Activated naive CD4-positive, alpha-beta T cell treated with anti-CD3 and anti-CD28 coated beads, Interleukin-2, amount 50 U/mL, for 72 hours (primary cell): ENCODE data around the gene MMP20. TPM values are rescaled to one million over a fixed set of nuclear protein-coding genes. Genes with fewer than 3 reads are reported as not detected.
A peak's percentile ranks its signal among the peaks of the same experiment; 100 is the strongest.
"Not testable (repeated sequence)": the region's sequence is repeated elsewhere in the genome, so short reads cannot be mapped to it uniquely, and the experiment has no call there.

Source experiments
- ATAC-seq, 2 donors: fragments of 150-1000 bp; cut with Tn5 transposase; 2 replicates each; pipeline ENCODE4 v1.10.0; 2021; ENCODE audit warnings: mild to moderate bottlenecking in 2 of 2, moderate library complexity in 2 of 2
- DNase-seq, 2 donors: peaks; one replicate each; pipeline ENCODE4 v3.0.0; 2021 to 2022; ENCODE audit warnings: low spot score in 2 of 2
- H3K27ac Mint-ChIP-seq, 2 donors: one replicate each; pipeline ENCODE4 v1.8.0; 2022; ENCODE audit warnings: mild to moderate bottlenecking in 2 of 2, mixed read lengths in 2 of 2
- H3K36me3 Mint-ChIP-seq, 2 donors: one replicate each; pipeline ENCODE4 v1.8.0; 2022; ENCODE audit warnings: mixed read lengths in 2 of 2
- H3K9me3 Mint-ChIP-seq, 2 donors: one replicate each; pipeline ENCODE4 v1.8.0; 2022; ENCODE audit warnings: mixed read lengths in 2 of 2
- total RNA-seq, 2 donors: library from RNA; stranded (reverse); gene quantifications; one replicate each; pipeline ENCODE4 v1.2.3, GENCODE V29; 2022

Gene MMP20
- total RNA-seq, 2 donors from 2014 or later, result not detected

DNA sequence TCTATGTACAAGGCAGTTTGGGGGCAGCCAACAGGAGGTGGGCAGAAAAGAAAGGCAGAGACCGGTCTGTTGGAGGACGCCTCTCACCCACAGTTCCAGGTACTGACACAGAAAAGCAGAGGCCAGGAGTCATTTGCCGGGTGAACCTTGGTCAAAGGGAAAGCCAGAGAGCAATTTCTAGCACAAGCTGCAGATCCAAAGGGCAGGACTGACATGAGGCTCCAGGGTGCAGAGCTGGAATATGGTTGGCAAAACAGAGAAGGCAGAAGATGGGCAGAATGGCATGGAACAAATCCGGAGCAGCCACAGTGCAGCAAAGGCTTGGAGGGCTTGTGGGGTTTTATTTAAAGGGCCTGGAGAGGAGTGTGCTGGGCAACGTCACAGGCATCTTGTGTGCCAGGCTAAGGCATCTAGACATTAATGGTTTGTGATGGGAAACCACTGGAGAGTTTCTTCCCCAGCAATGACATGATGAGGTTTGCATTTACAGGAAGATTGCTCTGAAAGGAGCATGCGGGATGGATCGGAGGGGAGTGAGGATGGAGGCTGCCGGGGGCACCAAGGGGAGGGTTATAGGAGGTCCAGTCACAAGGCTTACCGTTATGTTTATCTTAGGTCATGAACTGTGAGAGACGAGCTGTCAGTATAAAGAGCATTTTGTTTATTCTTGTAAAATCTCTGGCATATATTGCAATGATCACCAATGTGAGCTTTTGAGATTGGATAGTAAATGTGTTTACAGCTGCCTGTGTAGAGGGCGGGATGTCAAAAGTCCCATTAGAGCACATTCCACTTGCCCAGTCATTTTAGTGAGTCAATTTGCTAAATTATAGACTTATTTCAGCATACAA is 5.7 kb upstream of the MMP20 start:
- Mint-ChIP-seq H3K9me3 (no peaks in the 10 kb centered on the region), H3K27ac (no peak overlapping the region), H3K36me3 (no peaks in the 10 kb centered on the region)
- DNase-seq, result no peak
- ATAC-seq, result no peak

DNA sequence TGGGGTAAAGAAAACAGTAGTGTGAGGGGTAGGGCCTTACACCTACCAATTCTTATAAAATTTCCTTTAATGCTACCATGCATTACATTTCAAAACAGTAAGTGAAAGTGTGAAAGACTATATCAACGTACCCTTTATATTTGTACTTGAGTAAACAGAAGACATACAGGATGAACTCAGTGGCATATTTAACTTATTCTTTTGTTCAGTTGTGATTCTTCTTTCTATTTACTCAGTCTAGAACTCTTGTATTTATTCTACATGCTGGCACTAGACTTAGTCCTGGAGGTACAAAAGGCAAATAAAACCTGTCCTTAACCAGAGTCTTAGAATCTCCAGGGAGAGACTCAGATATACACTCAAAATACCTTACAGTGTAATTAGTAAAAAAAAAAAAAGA is 4.8 kb upstream of the MMP20 start:
- H3K27ac Mint-ChIP-seq, ATAC-seq, H3K36me3 Mint-ChIP-seq, DNase-seq, H3K9me3 Mint-ChIP-seq: not testable (repeated sequence)

- DNase-seq (no peak), ATAC-seq (no peak)
- H3K36me3 Mint-ChIP-seq, result no peaks in the 10 kb centered on the region
- no peaks in the 10 kb centered on the region for H3K9me3 Mint-ChIP-seq
- H3K27ac Mint-ChIP-seq, result no peak overlapping the region
Measured at GRCh38 chr11:102626676-102627075, 1.5 kb upstream of the MMP20 start.

GRCh38 chr11:102623998-102624397 is 1.1 kb downstream of the MMP20 start:
- ATAC-seq (no peak), DNase-seq (no peak)
- Mint-ChIP-seq H3K27ac (no peak overlapping the region), H3K9me3 (no peaks in the 10 kb centered on the region), H3K36me3 (no peaks in the 10 kb centered on the region)

GRCh38 chr11:102623128-102623527 is 2.0 kb downstream of the MMP20 start:
- ATAC-seq (no peak), DNase-seq (no peak)
- Mint-ChIP-seq H3K27ac (no peak overlapping the region), H3K36me3 (no peaks in the 10 kb centered on the region), H3K9me3 (no peaks in the 10 kb centered on the region)

DNA sequence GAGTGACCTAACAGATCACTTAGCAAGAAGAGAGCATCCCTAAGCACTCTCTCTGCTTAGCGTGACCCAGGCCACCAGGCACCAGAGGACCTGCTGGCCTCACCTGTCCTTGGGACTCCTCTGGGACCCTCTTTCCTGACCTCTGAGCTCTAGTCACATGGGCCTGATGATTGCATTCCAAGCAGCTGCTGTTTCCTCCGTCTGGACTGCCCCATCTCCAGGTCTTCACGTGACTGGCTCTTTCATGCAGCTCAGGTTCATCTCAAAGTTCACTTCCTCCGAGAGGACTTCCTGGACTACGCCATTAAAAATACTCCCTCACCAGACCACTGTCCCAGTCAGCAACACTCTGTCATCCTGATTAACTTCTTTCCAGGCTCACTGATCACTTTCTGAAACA is 2.9 kb downstream of the MMP20 start:
- no peaks in the 10 kb centered on the region for H3K36me3 Mint-ChIP-seq
- no peak for ATAC-seq
- H3K27ac Mint-ChIP-seq, result no peak overlapping the region
- no peaks in the 10 kb centered on the region for H3K9me3 Mint-ChIP-seq
- no peak for DNase-seq

GRCh38 chr11:102620818-102621561 is 4.1 kb downstream of the MMP20 start:
- no peak overlapping the region for H3K27ac Mint-ChIP-seq
- ATAC-seq (no peak), DNase-seq (no peak)
- no peaks in the 10 kb centered on the region for H3K9me3 Mint-ChIP-seq
- no peaks in the 10 kb centered on the region for H3K36me3 Mint-ChIP-seq

GRCh38 chr11:102620179-102620578 is 5.0 kb downstream of the MMP20 start:
- DNase-seq (no peak), ATAC-seq (no peak)
- Mint-ChIP-seq H3K36me3 (no peaks in the 10 kb centered on the region), H3K9me3 (no peaks in the 10 kb centered on the region), H3K27ac (no peak overlapping the region)

- ATAC-seq, result no peak
- Mint-ChIP-seq H3K9me3 (no peaks in the 10 kb centered on the region), H3K27ac (no peak overlapping the region), H3K36me3 (no peaks in the 10 kb centered on the region)
- no peak for DNase-seq
Measured at GRCh38 chr11:102617466-102618008, 7.6 kb downstream of the MMP20 start.

DNA sequence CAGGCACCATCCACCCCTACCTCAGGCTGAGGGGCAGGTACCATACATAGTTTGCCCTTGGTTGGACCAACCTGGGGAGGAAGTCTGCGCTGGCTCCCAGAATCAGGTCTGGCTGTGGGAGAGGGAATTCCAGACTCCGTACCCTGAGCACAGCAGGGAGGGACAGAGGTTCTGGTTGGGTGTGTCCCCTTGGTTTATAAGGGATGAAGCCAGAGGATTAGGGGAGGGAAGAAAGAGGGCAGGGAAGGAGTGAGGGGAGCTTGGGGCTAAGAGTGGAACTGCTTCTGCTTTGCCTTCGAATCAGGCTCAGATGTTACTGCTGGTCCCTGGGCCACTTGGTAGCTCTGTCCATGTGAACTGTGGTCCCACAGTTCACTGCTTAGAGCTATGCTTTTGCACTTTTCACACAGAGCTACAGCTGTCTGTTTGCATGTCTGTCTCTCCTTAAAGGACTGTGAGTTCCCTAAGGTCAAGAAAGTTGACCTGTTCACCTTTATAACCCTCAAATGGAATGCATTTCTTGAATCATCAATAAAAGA is 9.2 kb downstream of the MMP20 start:
- no peak overlapping the region for H3K27ac Mint-ChIP-seq
- no peaks in the 10 kb centered on the region for H3K36me3 Mint-ChIP-seq
- no peaks in the 10 kb centered on the region for H3K9me3 Mint-ChIP-seq
- ATAC-seq (peak; percentile 18 to 29), DNase-seq (no peak)

DNA sequence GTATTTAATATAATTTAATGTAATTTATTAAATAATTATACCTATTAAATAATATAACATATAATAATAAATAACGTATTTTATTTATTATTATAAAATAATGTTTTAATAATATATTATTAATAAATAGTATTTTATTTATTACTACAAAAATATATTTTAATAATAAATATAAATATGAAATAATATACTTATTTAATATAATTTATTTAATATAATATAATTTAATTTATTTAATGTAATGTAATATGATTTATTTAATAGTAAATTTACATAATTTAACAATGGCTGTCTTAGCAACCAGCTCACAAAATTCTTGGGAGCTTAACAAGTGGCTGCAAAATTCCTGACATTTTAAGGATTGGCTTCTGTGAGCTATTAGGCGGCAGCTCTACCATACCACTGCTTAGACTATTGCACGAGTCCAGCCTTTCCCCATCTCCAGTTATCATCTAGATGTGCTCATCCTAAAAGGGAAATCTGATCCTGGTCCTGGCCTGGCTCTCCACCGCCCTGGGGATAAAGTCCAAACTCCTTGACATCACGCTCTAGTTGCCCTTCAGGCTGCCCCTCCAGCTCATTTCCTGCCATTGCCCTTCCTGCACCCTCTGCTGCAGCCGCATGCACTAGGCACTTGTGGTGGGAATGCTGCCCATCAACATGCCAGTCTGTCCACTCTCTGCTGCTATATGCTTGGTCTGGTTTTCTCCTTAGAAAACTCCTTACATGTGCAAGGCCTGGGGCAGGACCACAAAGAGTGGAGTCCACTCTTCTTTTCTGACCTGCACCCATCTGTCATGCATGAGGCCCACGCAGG is 9.8 kb downstream of the MMP20 start:
- ATAC-seq (peak in 1 of 2 donors; percentile 12), DNase-seq (no peak)
- Mint-ChIP-seq H3K36me3 (no peaks in the 10 kb centered on the region), H3K27ac (no peak overlapping the region), H3K9me3 (no peaks in the 10 kb centered on the region)

DNA sequence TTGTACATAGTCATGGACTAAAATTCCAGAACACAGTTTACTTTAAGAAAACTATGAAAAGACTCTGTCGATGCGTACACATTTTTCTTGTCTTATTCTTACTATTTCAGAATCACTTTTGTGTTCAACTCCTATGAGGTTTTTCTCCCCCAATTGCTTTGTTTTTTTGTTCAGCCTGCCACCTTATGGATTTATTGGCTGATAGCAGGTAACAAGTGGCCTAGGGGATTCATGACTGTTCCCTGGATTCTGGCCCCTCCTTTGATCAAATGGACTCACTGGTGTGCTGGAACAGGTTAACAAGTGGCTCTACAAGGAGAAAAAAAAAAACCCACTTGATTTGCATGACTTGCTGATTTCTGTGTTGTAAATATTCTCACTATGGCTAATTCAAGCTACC is 10.6 kb downstream of the MMP20 start:
- Mint-ChIP-seq H3K9me3 (no peaks in the 10 kb centered on the region), H3K36me3 (no peaks in the 10 kb centered on the region), H3K27ac (no peak overlapping the region)
- ATAC-seq (no peak), DNase-seq (no peak)

DNA sequence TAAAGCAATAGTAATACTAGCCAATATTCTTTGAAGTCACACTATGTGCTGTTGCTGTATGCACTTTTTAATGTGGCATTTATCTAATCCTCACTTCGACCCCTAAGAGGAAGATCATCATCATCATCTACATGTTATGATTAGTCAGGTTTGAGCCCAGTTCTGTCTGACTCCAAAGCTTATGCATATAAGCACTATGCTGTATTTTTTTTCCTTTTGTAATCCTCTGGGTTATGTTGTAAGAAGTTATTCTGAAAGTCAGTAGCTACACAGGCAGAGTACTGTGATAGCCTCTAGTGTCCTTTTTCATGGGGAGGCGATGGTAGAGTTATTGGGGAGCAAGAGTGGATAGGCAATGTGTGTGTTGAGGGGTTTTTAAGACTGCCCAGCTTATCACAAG is 11.1 kb downstream of the MMP20 start:
- DNase-seq (no peak), ATAC-seq (no peak)
- no peaks in the 10 kb centered on the region for H3K9me3 Mint-ChIP-seq
- no peak overlapping the region for H3K27ac Mint-ChIP-seq
- H3K36me3 Mint-ChIP-seq, result no peaks in the 10 kb centered on the region

DNA sequence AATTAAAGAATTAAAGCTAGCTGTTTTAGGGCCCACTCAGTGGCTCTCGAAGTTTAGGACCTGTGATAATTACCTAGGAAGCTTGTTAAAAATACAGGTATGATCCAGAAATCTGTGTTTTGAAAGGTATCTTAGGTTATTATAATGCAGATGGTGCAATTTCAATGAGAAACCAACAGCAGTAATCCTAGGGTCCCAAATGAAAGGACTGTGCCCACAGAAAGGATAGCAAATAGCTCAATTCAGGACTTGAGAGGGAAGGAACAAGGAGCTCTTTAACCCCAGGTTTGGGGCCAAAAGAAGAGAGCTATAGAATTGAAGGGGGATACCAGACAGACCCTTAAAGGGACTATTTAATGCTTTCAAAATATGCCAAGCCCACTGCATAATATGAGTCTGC is 11.7 kb downstream of the MMP20 start:
- no peaks in the 10 kb centered on the region for H3K36me3 Mint-ChIP-seq
- ATAC-seq, result no peak
- no peak overlapping the region for H3K27ac Mint-ChIP-seq
- no peaks in the 10 kb centered on the region for H3K9me3 Mint-ChIP-seq
- DNase-seq, result no peak

DNA sequence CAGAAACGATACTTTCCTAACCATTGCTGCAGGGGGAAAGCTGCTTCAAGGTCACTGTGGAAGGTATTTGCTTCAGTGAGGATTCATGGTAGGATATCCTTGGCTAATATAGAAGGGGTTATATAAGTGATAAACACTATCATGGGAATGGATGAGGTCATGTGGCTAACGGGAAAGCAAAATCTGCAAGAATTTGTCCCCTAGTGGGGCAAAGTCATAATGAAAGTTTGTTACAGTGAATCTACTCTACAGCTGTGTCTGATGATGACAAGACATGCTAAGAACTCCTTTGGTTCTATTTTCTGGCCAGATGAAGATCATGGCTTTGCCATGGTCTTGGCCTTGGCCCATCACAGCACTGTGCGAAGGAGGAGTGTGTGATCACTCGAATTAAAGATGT is 13.8 kb downstream of the MMP20 start:
- no peak overlapping the region for H3K27ac Mint-ChIP-seq
- H3K36me3 Mint-ChIP-seq, result no peaks in the 10 kb centered on the region
- DNase-seq (no peak), ATAC-seq (peak; percentile 7 to 48)
- no peaks in the 10 kb centered on the region for H3K9me3 Mint-ChIP-seq

- ATAC-seq (no peak), DNase-seq (no peak)
- no peaks in the 10 kb centered on the region for H3K9me3 Mint-ChIP-seq
- no peak overlapping the region for H3K27ac Mint-ChIP-seq
- H3K36me3 Mint-ChIP-seq, result no peaks in the 10 kb centered on the region
Measured at GRCh38 chr11:102610200-102610599, 14.9 kb downstream of the MMP20 start.

- Mint-ChIP-seq H3K9me3 (no peaks in the 10 kb centered on the region), H3K27ac (no peak overlapping the region), H3K36me3 (no peaks in the 10 kb centered on the region)
- ATAC-seq (no peak), DNase-seq (no peak)
Measured at GRCh38 chr11:102608699-102609098, 16.4 kb downstream of the MMP20 start.
